NCI-H146 treated with DMSO at 0.1 percent for 48 hours (cell line): ENCODE measurements around the gene CTNNA3.
"Not testable (repeated sequence)": the region's sequence is repeated elsewhere in the genome, so short reads cannot be mapped to it uniquely, and the experiment has no call there.

Experiments
- DNase-seq: peaks from one replicate; lab custom pipeline; 2025; ENCODE audit not compliant: unreplicated experiment; lab: John Stamatoyannopoulos, UW

Gene CTNNA3

GRCh38 chr10:67518756-67519155 lies 177.2 kb downstream of the CTNNA3 start:
- no peak for DNase-seq

GRCh38 chr10:67518043-67518442 lies 178.0 kb downstream of the CTNNA3 start:
- no peak for DNase-seq

- no peak for DNase-seq
Measured at GRCh38 chr10:67506757-67507091, 189.3 kb downstream of the CTNNA3 start.

- DNase-seq, result no peak
Measured at GRCh38 chr10:67506083-67506756, 189.8 kb downstream of the CTNNA3 start.

GRCh38 chr10:67492317-67493019 lies 203.5 kb downstream of the CTNNA3 start:
- no peak for DNase-seq

- no peak for DNase-seq
Measured at GRCh38 chr10:67487906-67488619, 207.9 kb downstream of the CTNNA3 start.

GRCh38 chr10:67487199-67487598 lies 208.8 kb downstream of the CTNNA3 start:
- no peak for DNase-seq

- DNase-seq, result no peak
Measured at GRCh38 chr10:67477868-67478267, 218.1 kb downstream of the CTNNA3 start.

- DNase-seq, result no peak
Measured at GRCh38 chr10:67476201-67476600, 219.8 kb downstream of the CTNNA3 start.

GRCh38 chr10:67473850-67474633 lies 222.0 kb downstream of the CTNNA3 start:
- DNase-seq, result no peak

GRCh38 chr10:67471022-67471421 lies 225.0 kb downstream of the CTNNA3 start:
- DNase-seq, result no peak

GRCh38 chr10:67464278-67464677 lies 231.7 kb downstream of the CTNNA3 start:
- DNase-seq, result no peak

GRCh38 chr10:67452892-67453291 lies 243.1 kb downstream of the CTNNA3 start:
- no peak for DNase-seq

GRCh38 chr10:67438605-67439304 lies 257.2 kb downstream of the CTNNA3 start:
- no peak for DNase-seq

- DNase-seq, result no peak
Measured at GRCh38 chr10:67433276-67433675, 262.7 kb downstream of the CTNNA3 start.

GRCh38 chr10:67402620-67403019 lies 293.4 kb downstream of the CTNNA3 start:
- no peak for DNase-seq

- DNase-seq, result no peak
Measured at GRCh38 chr10:67401711-67402110, 294.3 kb downstream of the CTNNA3 start.

- not testable (repeated sequence) for DNase-seq
Measured at GRCh38 chr10:67386841-67387533, 309.0 kb downstream of the CTNNA3 start.

- no peak for DNase-seq
Measured at GRCh38 chr10:67386260-67386659, 309.7 kb downstream of the CTNNA3 start.

GRCh38 chr10:67385566-67385965 lies 310.4 kb downstream of the CTNNA3 start:
- no peak for DNase-seq
